ENCODE results near the gene OSM.

DNA sequence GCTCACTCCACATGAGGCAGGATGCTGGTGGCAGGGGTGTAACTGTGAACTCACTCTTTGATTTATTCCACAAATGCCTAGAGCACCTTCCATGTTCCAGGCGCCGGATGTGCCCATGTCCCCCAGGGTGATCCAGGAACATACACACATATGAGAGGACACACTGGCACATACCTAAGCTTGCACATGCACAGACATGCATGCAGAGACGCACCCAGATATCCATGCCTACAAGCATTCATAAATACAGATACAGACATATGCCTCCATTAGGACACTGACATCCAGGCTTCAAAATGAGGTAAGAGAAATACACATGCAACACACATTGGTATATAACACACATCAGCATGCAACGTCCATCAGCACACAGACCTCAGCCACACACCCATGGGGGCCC is 4.5 kb downstream of the OSM start:
- TF ChIP-seq GATA2 (IDR thresholded peaks at IDR 0.05; ENCODE audit: low read depth, low read length), result no peak
- no peak for TF ChIP-seq GATA3 (IDR thresholded peaks at IDR 0.05; ENCODE audit: low read depth, low read length)
